Fibroblast of the aortic adventitia (primary cell): Measurements from ENCODE around the gene GAGE10. TPM values are rescaled to one million over a fixed set of nuclear protein-coding genes. Genes with fewer than 3 reads are reported as not detected.

ENCODE experiments used
- DNase-seq: peaks from one replicate; pipeline ENCODE4 v3.0.0-alpha.2; 2010; ENCODE audit warnings: low read depth
- H3K4me3 ChIP-seq: 2 replicates; pipeline ENCODE4 v1.5.1; 2011; ENCODE audit warnings: low read depth, mild to moderate bottlenecking, control low read depth, low read length, moderate library complexity
- CTCF ChIP-seq: IDR thresholded peaks from 2 replicates; pipeline ENCODE4 v1.5.1; 2011; ENCODE audit warnings: mild to moderate bottlenecking, low read length, control low read depth, inconsistent platforms; ENCODE audit not compliant: insufficient read depth
- total RNA-seq: library from RNA; depleted of rRNA; stranded (reverse); fragments of >200 nt; gene quantifications from 2 replicates; pipeline ENCODE4 v1.2.3, GENCODE V29; 2012; ENCODE audit warnings: low replicate concordance

GAGE10 gene
- total RNA-seq, 1 donor: not detected

GRCh38 chrX:49260221-49260985, 43.0 kb upstream of the GAGE10 start:
- no peak overlapping the region for H3K4me3 ChIP-seq
- no peak for DNase-seq
- no peak for TF ChIP-seq CTCF

- no peak for DNase-seq
- H3K4me3 ChIP-seq: no peak overlapping the region
These were observed 40.8 kb upstream of the GAGE10 start for GRCh38 chrX:49262603-49263002.

GRCh38 chrX:49263631-49264030, 39.8 kb upstream of the GAGE10 start:
- no peak for TF ChIP-seq CTCF
- DNase-seq: no peak
- no peak overlapping the region for H3K4me3 ChIP-seq

More at GRCh38 chrX:49262603-49263002, 40.8 kb upstream of the GAGE10 start:
- TF ChIP-seq CTCF: no peak

GRCh38 chrX:49264460-49264859, 39.0 kb upstream of the GAGE10 start, which contains the start of gene FOXP3:
TSS of gene FOXP3 (minus strand) at chrX:49264710. CDS start at chrX:49258505, 6,205 bp downstream.
- TF ChIP-seq CTCF: no peak
- no peak for DNase-seq
- no peak within 1 kb of the TSS for H3K4me3 ChIP-seq

- TF ChIP-seq CTCF: no peak
- no peak overlapping the region for H3K4me3 ChIP-seq
- no peak for DNase-seq
These were observed 36.7 kb upstream of the GAGE10 start for GRCh38 chrX:49266523-49267445.

GRCh38 chrX:49268702-49269009, 34.8 kb upstream of the GAGE10 start:
- DNase-seq: no peak
- H3K4me3 ChIP-seq: peak overlapping the region; percentile 62
- no peak for TF ChIP-seq CTCF
